Right renal pelvis (tissue), 4 donors: ENCODE data around the gene TRMT61B. TPM values are rescaled to one million over a fixed set of nuclear protein-coding genes. Genes with fewer than 3 reads are reported as not detected.
A peak's percentile ranks its signal among the peaks of the same experiment; 100 is the strongest.

ENCODE experiments used
- DNase-seq, 4 donors: peaks; one replicate each; pipeline ENCODE4 v3.0.0-alpha.2; 2013; ENCODE audit warnings: low read depth in 4 of 4, low spot score in 3 of 4, missing footprints in 1 of 4
- polyA plus RNA-seq, 4 donors: library from polyadenylated mRNA; unstranded; fragments of 120-200 nt; gene quantifications; one replicate each; pipeline ENCODE4 v1.2.1, GENCODE V29; 2013; ENCODE audit not compliant: insufficient read length in 4 of 4

The TRMT61B gene
- polyA plus RNA-seq = 10 to 100 TPM; 20.4 to 31.6 (median 26.8) TPM

DNA sequence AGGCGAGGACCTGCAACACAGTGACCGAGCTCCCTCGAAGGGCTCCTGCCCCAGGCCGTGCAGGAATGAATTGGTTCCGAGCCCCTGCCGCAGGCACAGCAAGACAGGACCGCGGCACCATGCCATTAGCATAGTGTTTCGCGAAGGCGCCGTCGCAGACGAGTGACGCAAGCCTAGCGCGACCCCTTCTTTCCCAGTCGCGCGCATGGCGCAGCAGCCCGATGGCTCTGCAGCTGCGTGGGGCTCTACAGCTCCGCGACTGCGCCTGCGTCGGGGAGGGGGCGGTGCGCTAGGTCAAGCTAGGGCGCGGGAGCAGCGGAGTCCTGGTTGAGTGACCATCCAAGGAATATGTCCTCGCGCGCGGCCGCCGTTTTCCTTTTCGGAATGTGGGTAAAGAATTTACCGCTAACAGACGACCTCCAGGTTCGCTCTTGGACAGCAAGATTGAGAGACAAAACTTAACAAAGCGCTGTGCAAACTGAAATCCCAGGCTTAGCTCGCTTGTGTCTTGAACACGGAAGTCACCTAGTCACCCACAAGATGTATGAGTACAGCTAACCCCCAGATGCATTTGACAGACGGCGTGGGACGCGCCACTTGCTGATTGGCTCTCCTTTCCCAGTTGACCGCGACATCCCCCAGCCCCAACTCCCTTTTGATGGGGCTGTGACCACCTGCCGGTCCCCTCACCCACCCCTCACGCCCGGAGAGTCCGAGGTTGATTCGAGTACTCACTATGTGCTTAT lies at the start of gene TRMT61B:
TSS of gene TRMT61B (minus strand) at position 164 of the 746 bp plus-strand sequence. CDS start at position 132, 32 bp downstream.
- peak; percentile 87 to 94 (median 92) for DNase-seq

DNA sequence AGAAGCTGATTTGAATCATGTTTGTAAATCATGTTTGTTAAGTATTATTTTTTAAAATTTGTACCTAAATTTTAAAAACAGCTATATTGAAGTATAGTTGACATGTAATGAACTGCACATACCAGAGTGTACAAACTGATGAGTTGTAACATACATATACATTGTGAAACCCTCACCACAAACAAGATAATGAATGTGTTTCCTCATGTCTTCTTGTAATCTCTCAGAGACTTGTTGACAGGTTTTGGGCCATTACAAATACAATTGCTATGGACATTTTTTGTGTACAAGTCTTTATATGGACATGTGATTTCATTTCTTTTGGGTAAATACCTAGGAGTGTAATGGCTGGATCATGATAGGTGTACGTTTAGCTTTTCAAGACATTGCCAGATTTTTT lies 45.8 kb upstream of the TRMT61B start:
- no peak for DNase-seq

DNA sequence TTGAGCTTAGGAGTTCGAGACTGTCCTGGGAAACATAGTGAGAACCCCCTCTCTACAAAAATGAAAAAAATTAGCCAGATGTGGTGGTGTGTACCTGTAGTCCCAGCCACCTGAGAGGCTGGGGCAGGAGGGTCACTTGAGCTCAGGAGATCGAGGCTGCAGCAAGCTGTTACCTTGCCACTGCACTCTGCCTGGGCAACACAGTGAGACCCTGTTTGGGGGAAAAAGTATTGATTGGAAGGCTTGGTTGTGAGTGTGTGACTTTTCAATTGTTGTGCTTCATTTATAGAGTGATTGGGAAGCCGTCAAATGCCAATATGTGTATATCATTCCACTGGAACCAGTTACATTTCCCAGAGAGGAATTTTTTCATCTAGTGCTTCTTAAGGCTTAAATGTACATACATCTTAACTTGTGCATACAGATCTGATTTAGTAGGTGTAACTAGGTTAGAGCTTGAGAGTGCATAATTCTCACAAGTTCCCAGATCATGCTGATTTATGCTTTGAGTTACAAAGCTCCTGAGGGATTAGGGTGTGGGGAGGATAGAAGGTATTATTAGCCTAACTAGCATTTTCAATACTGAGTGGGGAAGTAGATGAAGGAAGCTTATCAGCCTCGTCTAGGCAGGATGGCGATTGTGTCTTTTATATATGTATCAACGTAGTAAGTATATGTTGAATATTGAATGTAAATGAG lies 39.7 kb upstream of the TRMT61B start:
- no peak for DNase-seq

- no peak for DNase-seq
Measured at GRCh38 chr2:28908172-28908571, 38.1 kb upstream of the TRMT61B start.

DNA sequence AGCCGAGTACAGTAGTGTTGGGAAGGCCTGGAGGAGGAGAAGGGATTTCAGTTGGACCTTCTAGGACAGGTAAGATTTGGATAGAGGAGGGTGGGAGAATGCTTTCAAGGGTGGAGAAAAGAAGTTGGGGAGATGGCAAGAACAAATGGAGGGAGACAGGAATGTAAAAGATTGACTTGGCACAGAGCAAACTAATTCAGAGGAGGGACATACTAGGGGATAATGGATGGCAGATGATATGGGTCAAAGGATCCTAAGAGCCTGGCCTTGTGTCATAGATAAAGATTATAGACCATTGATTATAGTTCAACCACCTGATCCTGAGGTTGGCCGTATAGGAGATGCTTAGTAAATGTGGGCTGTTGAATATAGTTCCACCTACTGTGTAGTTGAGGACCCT lies 36.7 kb upstream of the TRMT61B start:
- no peak for DNase-seq

DNA sequence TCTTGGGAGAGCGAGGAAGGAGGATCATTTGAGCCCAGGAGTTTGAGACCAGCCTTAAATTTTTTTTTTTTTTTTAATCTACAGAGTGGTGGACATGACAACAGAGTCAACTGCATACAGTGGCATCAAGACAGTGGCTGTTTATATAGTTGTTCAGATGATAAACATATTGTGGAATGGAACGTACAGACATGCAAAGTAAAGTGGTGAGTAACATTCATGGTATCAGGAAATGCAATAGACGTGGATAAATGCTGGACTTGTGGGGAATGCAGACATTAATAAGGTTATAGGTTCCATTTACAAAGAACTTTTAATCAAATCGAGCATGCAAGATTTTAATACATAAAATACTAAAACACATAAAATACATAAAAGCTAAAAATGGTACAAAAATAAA lies 36.3 kb upstream of the TRMT61B start:
- no peak for DNase-seq

DNA sequence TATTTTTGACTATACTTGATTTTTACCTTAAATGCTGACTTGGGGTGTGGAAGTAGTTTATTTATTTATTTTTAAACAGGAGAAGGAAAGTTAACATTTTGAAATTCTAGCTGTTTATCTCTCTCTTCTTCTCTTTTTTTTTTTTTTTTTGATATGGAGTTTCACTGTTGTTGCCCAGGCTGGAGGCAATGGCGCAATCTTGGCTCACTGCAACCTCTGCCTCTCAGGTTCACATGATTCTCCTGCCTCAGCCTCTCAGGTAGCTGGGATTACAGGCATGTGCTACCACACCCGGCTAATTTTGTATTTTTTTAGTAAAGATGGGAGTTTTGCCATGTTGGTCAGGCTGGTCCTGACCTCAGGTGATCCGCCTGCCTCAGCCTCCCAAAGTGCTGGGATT lies 35.4 kb upstream of the TRMT61B start:
- no peak for DNase-seq

DNA sequence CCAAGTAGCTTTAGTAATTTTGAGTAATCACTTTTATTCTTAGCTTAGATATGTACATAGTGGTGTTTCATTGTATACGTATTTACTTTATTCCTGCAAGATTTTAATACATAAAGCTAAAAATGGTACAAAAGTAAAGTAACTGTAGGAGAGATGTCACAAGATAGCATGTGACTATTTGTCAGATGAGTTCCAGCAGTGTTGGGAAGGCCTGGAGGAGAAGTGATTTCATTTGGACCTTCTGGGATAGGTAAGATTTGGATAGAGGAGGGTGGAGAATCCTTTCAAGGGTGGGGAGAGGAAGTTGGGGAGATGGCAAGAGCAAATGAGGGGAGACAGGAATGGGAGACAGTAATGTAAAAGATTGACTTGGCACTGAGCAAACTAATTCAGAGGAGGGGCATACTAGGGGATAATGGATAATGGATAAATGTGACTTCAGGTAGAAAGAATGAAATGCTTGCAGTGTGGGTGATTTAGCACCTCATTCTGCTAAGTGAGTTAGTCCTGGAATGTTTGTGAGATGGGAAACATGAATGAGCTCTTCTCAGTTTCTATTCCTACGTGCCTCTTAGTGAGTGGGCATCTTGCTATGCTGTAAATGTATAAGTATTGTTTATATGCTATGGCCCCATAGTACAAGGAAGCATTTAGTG lies 34.8 kb upstream of the TRMT61B start:
- DNase-seq = no peak

- no peak for DNase-seq
Measured at GRCh38 chr2:28904295-28904694, 34.2 kb upstream of the TRMT61B start.

DNA sequence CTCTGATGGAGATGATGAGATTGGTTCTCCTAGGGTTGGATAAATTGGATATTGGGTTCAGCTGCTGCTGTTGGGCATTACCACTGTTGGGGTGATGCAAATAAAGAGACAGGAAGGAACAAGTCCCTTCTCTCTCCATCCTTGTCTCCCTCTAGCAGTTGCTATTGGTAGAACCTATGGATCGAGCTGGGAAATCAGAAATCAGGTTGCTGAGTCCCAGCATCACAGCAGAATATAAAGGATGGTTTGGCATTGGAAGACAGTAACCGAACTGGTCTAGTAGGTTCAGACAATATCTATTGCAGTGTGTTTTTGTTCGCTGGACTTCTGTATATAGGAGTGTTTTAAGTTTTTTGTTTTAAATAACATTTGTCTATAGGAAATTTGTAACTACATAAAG lies 32.5 kb upstream of the TRMT61B start:
- DNase-seq = no peak

DNA sequence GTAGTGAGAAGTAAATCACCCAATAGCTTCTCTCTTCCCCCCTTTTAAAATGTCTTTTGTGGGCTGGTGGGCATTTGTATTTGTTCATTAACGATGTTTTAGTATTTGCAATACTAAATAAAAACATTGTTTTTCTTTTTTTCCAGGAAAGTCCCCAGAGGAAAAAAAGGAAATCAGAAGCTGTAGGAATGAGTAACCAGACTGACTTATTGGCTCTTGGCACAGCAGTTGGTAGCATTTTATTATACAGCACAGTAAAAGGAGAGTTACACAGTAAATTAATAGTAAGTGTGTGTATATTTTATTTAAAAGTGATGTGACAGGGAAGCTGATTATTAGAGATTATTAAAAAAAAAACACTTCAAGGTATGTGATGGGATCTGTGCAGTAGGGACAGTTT lies 31.7 kb upstream of the TRMT61B start:
- no peak for DNase-seq

DNA sequence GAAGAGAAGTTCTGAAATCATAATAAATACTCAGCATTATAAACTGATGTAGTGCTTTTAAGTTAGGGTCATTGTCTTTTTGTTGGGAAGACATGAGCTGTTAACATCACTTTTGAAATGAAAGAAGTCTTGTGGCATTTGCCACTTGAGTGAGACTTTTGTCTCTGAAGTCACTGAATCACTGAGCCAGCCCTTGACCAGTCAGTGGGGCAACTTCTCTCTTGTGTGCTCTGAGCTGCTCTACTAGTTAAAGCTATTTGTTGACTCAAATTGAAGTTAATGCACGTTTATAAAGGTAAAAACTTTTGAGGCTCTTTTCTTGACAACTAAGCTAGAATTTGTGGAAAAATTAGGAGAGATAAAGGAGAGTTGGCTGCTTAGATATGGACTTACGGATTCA lies 31.1 kb upstream of the TRMT61B start:
- DNase-seq = no peak

DNA sequence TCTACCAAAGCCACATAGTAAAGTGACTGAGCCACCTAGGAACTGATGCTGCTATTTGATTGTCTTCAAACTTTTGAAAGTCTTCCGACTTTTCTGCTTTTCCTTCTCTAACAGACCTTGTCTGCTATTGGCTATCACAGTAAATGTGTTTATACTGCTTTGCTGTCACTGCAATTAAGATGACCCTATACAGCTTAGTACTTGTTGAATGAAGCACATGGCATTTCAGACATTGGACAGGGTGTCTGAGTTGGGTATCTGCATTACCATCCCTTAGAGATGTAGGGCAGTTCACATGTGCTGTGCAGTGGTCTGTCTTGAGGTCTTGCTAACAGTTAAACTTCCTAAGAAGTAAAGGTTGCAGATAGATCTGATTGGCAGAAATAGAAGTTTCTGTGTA lies 27.9 kb upstream of the TRMT61B start:
- no peak for DNase-seq

- DNase-seq = no peak
Measured at GRCh38 chr2:28896906-28897305, 26.8 kb upstream of the TRMT61B start.

DNA sequence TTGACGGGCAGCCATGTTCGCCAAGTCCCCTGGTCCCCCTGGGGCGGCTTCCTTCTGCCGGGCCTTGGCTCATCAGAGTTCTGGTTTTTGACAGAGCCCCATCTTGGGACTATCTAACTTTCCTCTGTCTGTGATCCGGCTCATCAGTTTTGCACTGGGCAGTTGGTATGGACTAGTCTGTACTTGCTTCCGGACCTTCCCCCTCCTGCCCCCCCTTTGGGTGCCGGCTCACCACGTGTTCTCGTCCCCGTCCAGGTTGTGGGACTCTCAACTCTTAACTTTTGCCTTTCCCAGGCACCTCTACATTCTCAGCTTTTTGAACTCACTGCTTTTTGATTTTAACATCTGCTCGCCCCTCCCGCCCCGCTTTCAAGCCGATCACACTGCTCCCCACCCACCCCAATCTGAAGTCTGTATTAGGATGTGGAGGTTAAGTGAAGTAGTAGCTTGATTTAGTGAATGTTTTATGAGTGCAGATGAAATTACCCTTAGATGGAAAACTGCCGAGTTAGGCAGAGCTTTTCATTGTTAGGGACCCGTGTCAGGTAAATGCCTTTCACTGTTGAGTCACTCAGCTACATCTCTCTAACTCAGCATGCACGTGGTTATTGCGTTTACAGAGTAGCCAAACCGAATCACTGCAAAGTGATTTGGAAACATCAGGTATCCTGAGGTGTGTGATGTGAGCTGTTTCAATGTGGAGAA lies 25.2 kb upstream of the TRMT61B start:
- DNase-seq = no peak

GRCh38 chr2:28894470-28895188 lies 24.5 kb upstream of the TRMT61B start, which contains the start of gene WDR43:
TSS of gene WDR43 (plus strand) at chr2:28894667. CDS start at chr2:28894699, 32 bp downstream.
- DNase-seq = peak; percentile 90 to 95 (median 94)

GRCh38 chr2:28893488-28893887 lies 23.4 kb upstream of the TRMT61B start:
- DNase-seq = no peak

- no peak for DNase-seq
Measured at GRCh38 chr2:28880193-28880592, 10.1 kb upstream of the TRMT61B start.

DNA sequence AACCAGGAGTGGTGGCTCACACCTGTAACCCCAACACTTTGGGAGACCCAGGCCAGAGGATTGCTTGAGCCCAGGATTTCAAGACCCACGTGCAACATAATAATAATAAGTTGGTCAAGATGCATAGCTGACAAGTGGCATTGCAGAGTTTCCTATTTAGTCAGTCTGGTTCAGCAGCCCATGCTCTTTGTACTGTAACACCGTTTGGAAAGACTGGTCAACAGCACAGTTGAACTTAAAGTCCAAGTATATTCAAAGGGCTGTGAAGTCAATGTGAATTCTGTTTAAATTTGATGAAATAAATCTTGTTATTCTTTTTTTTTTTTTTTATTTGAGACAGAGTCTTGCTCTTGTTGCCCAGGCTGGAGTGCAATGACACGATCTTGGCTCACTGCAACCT lies 1.5 kb upstream of the TRMT61B start:
- DNase-seq = no peak

DNA sequence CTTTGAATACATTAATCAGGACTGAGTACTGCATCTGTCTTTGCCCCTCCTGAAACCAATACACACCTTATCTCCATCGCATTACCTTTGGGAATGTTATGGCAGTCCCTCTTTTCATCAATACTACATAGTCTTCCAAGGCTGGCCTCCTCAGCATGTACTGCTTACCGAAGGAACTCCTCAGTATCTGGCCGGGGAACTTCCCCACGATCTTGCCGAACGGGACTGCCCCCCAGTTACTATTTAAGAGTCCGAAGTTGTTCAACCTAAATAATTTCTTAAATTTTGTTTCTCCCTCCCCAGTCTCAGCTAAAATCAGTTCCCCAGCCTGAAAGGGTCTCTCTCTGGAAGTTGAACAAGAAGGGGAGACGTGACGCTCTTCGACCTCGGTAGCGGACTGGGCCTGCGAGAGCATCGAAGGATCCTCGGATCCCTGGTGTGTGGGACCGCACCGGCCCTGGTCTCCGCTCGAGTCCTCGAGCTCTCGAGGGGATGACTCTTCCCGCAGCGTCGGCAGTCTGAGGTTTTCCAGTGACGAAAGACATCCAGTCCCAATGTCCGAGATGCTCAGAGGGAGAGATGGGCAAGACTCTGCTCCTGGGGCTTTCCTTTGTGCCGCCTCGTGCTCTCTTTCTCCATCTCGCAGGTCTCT lies 489 bp downstream of the TRMT61B start:
- DNase-seq = peak in 2 of 4 donors; percentile 18 to 20
